Activated naive CD4-positive, alpha-beta T cell treated with anti-CD3 and anti-CD28 coated beads, Interleukin-2, amount 50 U/mL, for 72 hours (primary cell): ENCODE results near the gene AGAP3. TPM values are rescaled to one million over a fixed set of nuclear protein-coding genes. Genes with fewer than 3 reads are reported as not detected.
A peak's percentile ranks its signal among the peaks of the same experiment; 100 is the strongest.

Source experiments
- ATAC-seq, 2 donors: fragments of 150-1000 bp; cut with Tn5 transposase; 2 replicates each; pipeline ENCODE4 v1.10.0; 2021; ENCODE audit warnings: mild to moderate bottlenecking in 2 of 2, moderate library complexity in 2 of 2
- DNase-seq, 2 donors: peaks; one replicate each; pipeline ENCODE4 v3.0.0; 2021 to 2022; ENCODE audit warnings: low spot score in 2 of 2
- H3K27ac Mint-ChIP-seq, 2 donors: one replicate each; pipeline ENCODE4 v1.8.0; 2022; ENCODE audit warnings: mild to moderate bottlenecking in 2 of 2, mixed read lengths in 2 of 2
- H3K36me3 Mint-ChIP-seq, 2 donors: one replicate each; pipeline ENCODE4 v1.8.0; 2022; ENCODE audit warnings: mixed read lengths in 2 of 2
- H3K9me3 Mint-ChIP-seq, 2 donors: one replicate each; pipeline ENCODE4 v1.8.0; 2022; ENCODE audit warnings: mixed read lengths in 2 of 2
- total RNA-seq, 2 donors: library from RNA; stranded (reverse); gene quantifications; one replicate each; pipeline ENCODE4 v1.2.3, GENCODE V29; 2022

AGAP3 gene
- total RNA-seq, 2 donors from 2014 or later, result 26.0 to 52.2 TPM

GRCh38 chr7:151132461-151133205 is 46.4 kb downstream of the AGAP3 start:
- Mint-ChIP-seq H3K27ac (peak overlapping the region in 1 of 2 donors; percentile 47), H3K36me3 (no peaks in the 10 kb centered on the region), H3K9me3 (no peaks in the 10 kb centered on the region)
- DNase-seq (no peak), ATAC-seq (no peak)

DNA sequence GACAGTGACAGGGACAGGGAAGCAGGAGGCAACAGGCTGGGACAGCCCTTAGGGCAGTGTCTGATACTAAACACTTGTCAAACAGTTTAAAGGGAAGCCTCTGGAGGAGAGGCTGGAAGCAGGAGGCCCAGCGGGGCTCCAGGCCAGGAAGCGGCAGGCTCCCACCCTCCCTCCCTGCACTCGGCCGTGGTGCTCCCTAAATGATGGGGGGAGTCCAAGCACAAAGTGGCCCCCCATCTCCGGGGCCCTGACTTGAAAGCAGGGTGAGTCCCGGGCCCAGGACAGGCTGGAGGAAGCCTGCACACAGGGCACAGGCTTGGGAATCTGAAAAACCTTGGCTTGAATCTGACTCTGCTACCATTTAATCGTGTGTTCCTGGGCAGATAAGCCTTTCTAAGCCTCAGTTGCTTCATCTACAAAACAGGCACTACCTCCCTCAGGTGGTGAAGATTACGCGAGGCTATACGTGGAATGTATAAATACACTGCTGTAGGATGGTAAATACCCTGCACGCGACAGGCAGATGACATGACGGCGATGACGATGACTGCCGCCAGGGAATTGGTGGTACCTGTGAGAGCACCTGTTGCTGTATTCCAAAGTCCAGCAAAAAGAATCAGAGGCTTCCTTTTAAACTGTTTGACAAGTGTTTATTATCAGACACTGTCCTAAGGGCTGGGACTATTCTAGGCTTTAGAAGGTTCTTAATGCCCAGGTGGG is 47.2 kb downstream of the AGAP3 start:
- no peak for DNase-seq
- no peak for ATAC-seq
- no peaks in the 10 kb centered on the region for H3K36me3 Mint-ChIP-seq
- H3K27ac Mint-ChIP-seq, result peak overlapping the region in 1 of 2 donors; percentile 47
- no peaks in the 10 kb centered on the region for H3K9me3 Mint-ChIP-seq

DNA sequence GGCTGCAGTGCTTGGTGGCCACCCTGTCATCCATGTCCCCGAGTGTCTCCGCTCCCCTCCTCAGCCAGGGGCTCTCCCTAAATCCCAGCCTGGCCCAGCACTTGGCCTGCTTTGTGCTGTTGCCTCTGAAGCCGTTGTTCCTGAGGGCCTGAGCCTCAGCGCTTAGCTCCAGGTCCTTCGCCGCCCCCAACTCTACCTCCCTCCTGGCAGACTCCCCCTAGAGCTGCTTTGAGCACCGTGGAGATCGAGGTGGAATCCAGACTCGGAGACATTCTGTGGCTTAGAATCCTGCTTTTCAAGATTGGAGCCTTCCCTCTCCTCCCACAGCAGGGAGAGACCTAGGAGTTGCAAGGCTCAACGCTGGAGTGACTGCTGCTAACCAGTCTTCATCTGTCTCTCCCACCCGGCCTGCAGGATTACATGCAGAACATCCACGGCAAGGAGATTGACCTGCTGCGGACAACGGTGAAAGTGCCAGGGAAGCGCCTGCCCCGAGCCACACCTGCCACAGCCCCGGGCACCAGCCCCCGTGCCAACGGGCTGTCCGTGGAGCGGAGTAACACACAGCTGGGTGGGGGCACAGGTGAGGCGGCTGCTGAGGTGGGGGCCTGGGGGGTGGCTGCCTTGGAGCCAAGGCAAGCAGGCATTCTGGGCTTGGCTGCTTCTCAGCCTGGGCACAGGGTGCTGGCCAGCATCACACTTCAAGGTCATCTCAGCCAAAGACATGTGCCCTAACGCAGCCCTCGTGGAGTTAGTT is 47.9 kb downstream of the AGAP3 start:
- H3K27ac Mint-ChIP-seq, result no peak overlapping the region

GRCh38 chr7:151134743-151135524 is 48.7 kb downstream of the AGAP3 start:
- Mint-ChIP-seq H3K36me3 (no peaks in the 10 kb centered on the region), H3K27ac (peak overlapping the region in 1 of 2 donors; percentile 52), H3K9me3 (no peaks in the 10 kb centered on the region)
- no peak for DNase-seq
- ATAC-seq, result no peak

More for the DNA sequence above, 47.9 kb downstream of the AGAP3 start:
- H3K9me3 Mint-ChIP-seq, result no peaks in the 10 kb centered on the region
- H3K36me3 Mint-ChIP-seq, result no peaks in the 10 kb centered on the region
- ATAC-seq (no peak), DNase-seq (no peak)

DNA sequence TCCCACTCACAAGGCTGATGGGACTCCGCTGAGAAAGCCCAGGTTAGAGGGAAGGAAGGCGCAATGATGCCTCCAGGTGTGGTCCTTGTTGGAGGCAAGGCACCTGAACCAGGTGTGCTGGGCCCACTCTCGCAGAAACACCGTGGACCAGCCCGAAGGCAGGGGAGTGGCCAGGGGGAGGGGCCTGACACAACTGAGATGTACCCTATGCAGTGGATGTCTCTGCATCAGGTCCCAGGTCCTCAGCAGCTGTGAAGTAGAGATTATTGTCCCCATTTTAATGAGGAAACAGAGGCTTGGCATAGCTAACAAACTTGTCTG is 49.2 kb downstream of the AGAP3 start:
- no peak for DNase-seq
- no peak for ATAC-seq
- peak overlapping the region in 1 of 2 donors; percentile 52 for H3K27ac Mint-ChIP-seq
- no peaks in the 10 kb centered on the region for H3K36me3 Mint-ChIP-seq
- H3K9me3 Mint-ChIP-seq, result no peaks in the 10 kb centered on the region

GRCh38 chr7:151135866-151136843 is 49.9 kb downstream of the AGAP3 start:
- no peak for DNase-seq
- ATAC-seq, result no peak
- no peaks in the 10 kb centered on the region for H3K9me3 Mint-ChIP-seq
- no peak overlapping the region for H3K27ac Mint-ChIP-seq
- no peaks in the 10 kb centered on the region for H3K36me3 Mint-ChIP-seq

DNA sequence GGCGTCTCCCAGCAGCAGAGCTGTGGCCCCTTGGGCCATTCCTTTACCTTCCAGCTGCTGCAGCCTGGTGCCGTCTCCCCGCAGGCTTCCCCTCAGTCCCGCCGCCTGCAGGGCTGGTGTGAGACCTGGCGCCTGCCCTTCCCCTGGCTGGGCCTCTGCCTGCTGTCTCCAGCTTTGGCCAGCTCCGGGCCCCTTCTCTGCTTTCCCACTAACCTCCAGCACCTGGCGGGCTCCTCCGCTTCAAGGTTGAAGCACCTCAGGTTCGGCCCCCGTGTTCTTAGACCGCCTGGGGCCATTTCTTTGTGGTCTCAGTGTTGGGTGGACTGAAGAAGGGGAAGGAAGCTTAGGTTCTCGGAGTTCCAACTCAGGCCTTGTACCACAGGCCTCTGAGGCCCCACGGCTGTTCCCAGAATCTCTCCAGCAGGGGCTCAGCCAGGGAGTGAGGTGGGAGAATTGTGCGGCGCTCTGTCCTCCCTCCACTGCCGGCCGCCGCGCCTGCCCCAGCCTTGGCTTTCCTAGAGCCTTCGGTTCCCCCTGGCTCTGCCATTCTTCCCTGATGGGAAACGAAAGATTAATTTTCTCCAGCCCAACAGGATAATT is 50.9 kb downstream of the AGAP3 start:
- Mint-ChIP-seq H3K36me3 (no peaks in the 10 kb centered on the region), H3K27ac (no peak overlapping the region), H3K9me3 (no peaks in the 10 kb centered on the region)
- DNase-seq, result peak in 1 of 2 donors; percentile 48
- no peak for ATAC-seq

GRCh38 chr7:151137791-151138152 is 51.5 kb downstream of the AGAP3 start:
- Mint-ChIP-seq H3K9me3 (no peaks in the 10 kb centered on the region), H3K27ac (no peak overlapping the region), H3K36me3 (no peaks in the 10 kb centered on the region)
- ATAC-seq, result no peak
- peak in 1 of 2 donors; percentile 37 for DNase-seq

DNA sequence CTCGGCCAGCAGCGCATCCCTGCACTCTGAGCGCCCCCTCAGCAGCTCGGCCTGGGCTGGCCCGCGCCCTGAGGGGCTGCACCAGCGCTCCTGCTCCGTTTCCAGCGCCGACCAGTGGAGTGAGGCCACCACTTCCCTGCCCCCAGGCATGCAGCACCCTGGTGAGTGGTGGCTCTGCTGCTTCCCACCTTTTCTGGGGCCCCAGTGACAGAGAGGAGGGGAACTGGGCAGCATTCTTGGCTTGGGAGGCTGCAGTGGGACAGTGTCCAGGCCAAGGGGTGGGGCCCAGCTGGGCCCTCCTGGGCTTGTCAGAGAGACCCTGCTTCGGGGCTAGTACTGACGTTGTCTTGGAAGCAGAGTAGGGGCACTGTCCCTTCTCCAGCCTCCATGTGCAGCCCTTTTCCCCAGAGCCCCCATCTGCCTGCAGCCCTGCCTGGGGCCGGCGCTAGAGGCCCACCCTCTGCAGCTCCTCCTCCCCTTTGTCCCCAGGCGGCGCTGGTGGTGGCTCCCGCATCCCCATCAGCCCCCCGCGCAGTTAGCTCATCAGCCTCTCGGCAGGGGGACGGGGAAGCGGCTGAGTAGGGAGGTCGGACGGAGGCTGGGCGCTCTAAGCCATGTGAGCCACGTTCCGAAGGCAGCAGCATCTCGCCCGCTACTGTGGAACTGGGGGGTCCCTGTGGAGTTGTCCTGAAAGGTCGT is 52.0 kb downstream of the AGAP3 start:
- H3K36me3 Mint-ChIP-seq, result no peaks in the 10 kb centered on the region
- DNase-seq (peak in 1 of 2 donors; percentile 38), ATAC-seq (no peak)
- no peaks in the 10 kb centered on the region for H3K9me3 Mint-ChIP-seq
- no peak overlapping the region for H3K27ac Mint-ChIP-seq

DNA sequence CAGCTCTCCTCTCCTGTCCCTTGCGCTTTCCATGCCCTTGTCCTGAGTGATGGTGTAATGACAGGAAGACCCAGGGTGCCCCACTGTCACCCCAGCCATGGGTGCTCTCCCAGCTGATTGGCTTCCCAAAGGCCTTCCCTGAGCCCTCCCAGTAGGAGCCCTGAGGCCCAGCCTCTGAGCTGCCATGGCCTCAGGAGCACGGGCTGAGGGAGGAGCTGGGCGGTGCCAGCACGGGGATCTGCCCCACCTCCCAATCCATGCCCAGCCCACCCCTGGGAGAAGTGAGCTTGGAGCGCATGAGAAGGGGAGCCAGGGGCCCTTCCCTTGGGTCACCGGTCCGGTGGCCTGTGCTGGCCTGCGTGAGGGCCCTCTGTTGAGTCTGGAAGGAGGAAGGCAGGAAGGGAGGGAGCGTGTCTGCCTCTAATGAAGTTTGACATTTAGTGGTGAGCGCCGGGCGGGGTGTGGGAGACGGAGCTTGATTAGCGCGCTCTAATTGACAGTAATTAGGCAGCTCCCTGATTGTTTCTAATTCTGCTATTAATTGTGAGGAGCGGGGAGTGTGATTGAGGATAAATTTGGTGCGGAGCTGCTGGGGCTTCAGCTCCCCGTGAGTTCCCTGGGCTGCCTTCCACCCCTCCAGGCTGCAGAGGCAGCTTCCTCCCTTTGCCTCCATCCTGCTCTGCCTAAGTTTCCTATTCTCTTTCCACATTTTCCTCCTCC is 53.0 kb downstream of the AGAP3 start:
- Mint-ChIP-seq H3K36me3 (no peaks in the 10 kb centered on the region), H3K9me3 (no peaks in the 10 kb centered on the region), H3K27ac (peak overlapping the region in 1 of 2 donors; percentile 66)
- ATAC-seq (no peak), DNase-seq (peak in 1 of 2 donors; percentile 25)

- Mint-ChIP-seq H3K36me3 (no peaks in the 10 kb centered on the region), H3K27ac (no peak overlapping the region), H3K9me3 (no peaks in the 10 kb centered on the region)
- DNase-seq, result peak in 1 of 2 donors; percentile 20
- no peak for ATAC-seq
These were observed 53.5 kb downstream of the AGAP3 start for GRCh38 chr7:151139791-151140190.

- Mint-ChIP-seq H3K36me3 (no peaks in the 10 kb centered on the region), H3K27ac (no peak overlapping the region), H3K9me3 (no peaks in the 10 kb centered on the region)
- no peak for ATAC-seq
- no peak for DNase-seq
These were observed 54.6 kb downstream of the AGAP3 start for GRCh38 chr7:151140826-151141225.

DNA sequence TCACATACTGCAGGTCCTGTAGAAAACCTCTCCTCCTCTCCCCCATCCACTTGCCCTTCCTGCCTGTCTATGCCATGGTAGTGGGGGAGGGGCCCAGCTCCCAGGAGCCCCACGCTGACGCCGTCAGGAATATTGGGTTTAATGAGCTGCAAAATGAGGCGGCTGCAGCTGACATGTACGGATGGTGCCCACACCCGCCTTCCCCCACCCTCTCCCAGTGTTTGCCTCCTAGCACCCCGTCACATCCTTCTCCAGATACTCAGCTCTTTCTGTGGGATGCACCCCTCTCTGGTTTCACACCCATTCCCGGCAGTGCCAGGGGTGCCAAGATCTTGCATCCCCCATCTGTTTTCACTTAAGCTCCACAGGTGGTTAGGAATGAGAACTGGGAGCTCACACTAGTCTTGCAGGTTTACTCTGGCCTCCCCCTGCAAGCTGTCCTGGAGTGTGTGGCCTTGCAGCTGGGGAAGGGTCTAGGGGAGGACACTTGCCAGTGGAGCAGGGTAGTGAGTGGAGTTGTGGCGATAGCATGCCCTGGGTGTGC is 55.1 kb downstream of the AGAP3 start:
- H3K27ac Mint-ChIP-seq, result no peak overlapping the region
- no peaks in the 10 kb centered on the region for H3K36me3 Mint-ChIP-seq
- DNase-seq, result peak in 1 of 2 donors; percentile 31
- no peaks in the 10 kb centered on the region for H3K9me3 Mint-ChIP-seq
- no peak for ATAC-seq
